Measurements from ENCODE around the gene VTCN1.

DNA sequence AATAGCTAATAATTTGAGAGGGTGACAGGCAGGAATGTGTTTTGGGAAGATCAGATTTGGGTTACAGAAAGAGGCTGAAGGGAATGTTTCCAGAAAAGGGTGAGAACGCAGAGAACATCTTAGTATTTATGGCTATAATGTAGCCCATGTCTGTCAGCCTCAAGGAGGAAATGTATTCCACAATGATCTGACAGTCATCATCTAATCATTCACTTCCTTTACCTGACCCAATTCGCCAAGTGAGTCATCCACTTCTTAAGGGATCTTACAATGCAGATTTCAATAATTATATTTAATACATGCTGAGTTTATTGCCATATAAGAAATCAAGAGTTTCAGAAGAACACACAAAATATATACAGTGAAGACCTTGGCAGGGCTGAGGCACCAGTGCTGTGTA, 100.0 kb downstream of the VTCN1 start:
- no peak for TF ChIP-seq POLR2A (IDR thresholded peaks at IDR 0.05; ENCODE audit: low read depth, low read length)
- no peak for TF ChIP-seq POLR2AphosphoS5 (IDR thresholded peaks at IDR 0.05; ENCODE audit: low read depth, low read length)
- no peak for TF ChIP-seq TAF1 (IDR thresholded peaks at IDR 0.05; ENCODE audit: borderline replicate concordance, low read depth, low read length)
